Pancreas (tissue), 10 donors: ENCODE data around the gene MRPS18A. TPM values are rescaled to one million over a fixed set of nuclear protein-coding genes. Genes with fewer than 3 reads are reported as not detected.
A peak's percentile ranks its signal among the peaks of the same experiment; 100 is the strongest.

ENCODE experiments used
- ATAC-seq, 4 donors: fragments of 200-7000 bp; cut with Tn5 transposase; one replicate each; pipeline versions ENCODE4 v1.8.0 to v1.9.1; 2020; ENCODE audit warnings: mild to moderate bottlenecking in 4 of 4, moderate library complexity in 4 of 4
- DNase-seq, 6 donors: peaks; one replicate each; pipeline ENCODE4 v3.0.0-alpha.2; 2020
- FAIRE-seq: peaks from 2 replicates; lab custom pipeline; 2012; peaks lifted over from hg19 to GRCh38; lab: Jason Lieb, UNC
- H3K27ac ChIP-seq, 4 donors: fragments of 200-600 bp; sonication (generic); 1 replicate in 3 of 4; 2 replicates in 1 of 4; pipeline versions ENCODE4 v1.5.0 to v1.8.0; 2020
- H3K27me3 ChIP-seq, 4 donors: fragments of 200-600 bp; one replicate each; pipeline ENCODE4 v1.8.0; 2021
- H3K36me3 ChIP-seq, 3 donors: fragments of 200-600 bp; sonication (generic) in 1 of 3; one replicate each; pipeline versions ENCODE4 v1.5.0 to v1.8.0; 2020 to 2021
- H3K4me1 ChIP-seq, 3 donors: fragments of 200-600 bp; one replicate each; pipeline ENCODE4 v1.8.0; 2021
- H3K4me3 ChIP-seq, 4 donors: fragments of 200-600 bp; sonication (generic) in 2 of 4; one replicate each; pipeline versions ENCODE4 v1.5.0 to v1.8.0; 2020 to 2021
- H3K9me3 ChIP-seq, 4 donors: fragments of 200-600 bp; one replicate each; pipeline ENCODE4 v1.8.0; 2021
- CTCF ChIP-seq, 4 donors: fragments of 200-600 bp; sonication (generic) in 3 of 4; IDR thresholded peaks; one replicate each; pipeline versions ENCODE4 v1.5.0 to v1.8.0; 2021; ENCODE audit warnings: antibody characterized with exemption in 4 of 4
- WGBS, 2 donors: extraction: QIAGEN DNeasy Blood & Tissue Kit; methylation state at CpG; one replicate each; pipeline ENCODE4 v1.1.7; 2013; 5-methylcytosine and 5-hydroxymethylcytosine counted together
- intact Hi-C, 3 donors: fragments of 100-400 bp; cut with DNase I; formaldehyde crosslinking; loops; one replicate each; pipeline versions ENCODE4 v1.11.1 to v1.14.2; 2022
- polyA plus RNA-seq, 2 donors: library from polyadenylated mRNA; stranded (reverse); fragments of 200-250 nt; gene quantifications; one replicate each; pipeline ENCODE4 v1.2.3, GENCODE V29; 2013
- total RNA-seq, 6 donors: library from RNA; stranded (reverse); fragmentation: NEBNext Ultra II Directional in 4 of 6; extraction: Animal tissue kit (Norgen Biotek cat#: 25700) in 4 of 6; gene quantifications; one replicate each; pipeline versions ENCODE4 v1.2.1 to v1.2.4, GENCODE V29; 2021 to 2023
- donor health status: healthy with polysubstance abuse.
- donor health status: DM: no; HTN: no; CAD: no; lungs with moderate emphysema.
- donor health status: DM: no; HTN: no; CAD: no.
- donor health status: control.
- donor health status: control.
- donor health status: Bipolar disorder and iron deficiency.
- donor health status: DM: yes; HTN: yes; CAD: no.
- donor health status: DM: no; HTN: no; CAD: no.
- donor health status: DM: no; HTN: no; CAD: no.
- donor health status: DM: yes; HTN: yes; CAD: no.

MRPS18A gene
- 10 to 100 TPM; 10.9 to 18.2 (median 14.3) TPM for total RNA-seq
- polyA plus RNA-seq, result 10 to 100 TPM; 19.2 to 24.6 TPM

GRCh38 chr6:43687437-43688347, at the start of gene MRPS18A:
TSS of gene MRPS18A (minus strand) at chr6:43687791. CDS start at chr6:43687779, 12 bp downstream.
- Histone ChIP-seq H3K27me3 (no peaks in the 10 kb centered on the region), H3K4me3 (peak within 1 kb of the TSS; percentile 56 to 94 (median 75)), H3K9me3 (no peaks in the 10 kb centered on the region), H3K4me1 (peaks cover 8 to 13% (median 10%) of the 10 kb centered on the region in 3 donors), H3K36me3 (no peaks in the 10 kb centered on the region), H3K27ac (peak within 1 kb of the TSS in 2 of 4 donors; percentile 62 to 63)
- intact Hi-C loops, result no loop called here
- FAIRE-seq (no peak), ATAC-seq (peak; percentile 98 to 100 (median 100)), DNase-seq (peak; percentile 69 to 90 (median 79))
- no peak for TF ChIP-seq CTCF (IDR thresholded peaks at IDR 0.05)
- 8 to 9% methylated on average over 43 of the region's 43 CpGs for WGBS, 2 donors

- Histone ChIP-seq H3K9me3 (no peaks in the 10 kb centered on the region), H3K4me1 (no peaks in the 10 kb centered on the region), H3K36me3 (no peaks in the 10 kb centered on the region), H3K27ac (peak overlapping the region in 2 of 4 donors; percentile 28 to 44), H3K27me3 (no peaks in the 10 kb centered on the region), H3K4me3 (no peak overlapping the region)
- no peak for DNase-seq
- no peak for TF ChIP-seq CTCF (IDR thresholded peaks at IDR 0.05)
- intact Hi-C loops, result no loop called here
- FAIRE-seq, result no peak
- ATAC-seq, result no peak
- 76 to 87% methylated on average over 2 of the region's 2 CpGs for WGBS, 2 donors
Measured at GRCh38 chr6:43736844-43737243, 49.3 kb upstream of the MRPS18A start.

- Histone ChIP-seq H3K36me3 (no peaks in the 10 kb centered on the region), H3K4me1 (no peaks in the 10 kb centered on the region), H3K27me3 (no peaks in the 10 kb centered on the region), H3K4me3 (no peak overlapping the region), H3K27ac (no peak overlapping the region), H3K9me3 (no peaks in the 10 kb centered on the region)
- 86 to 90% methylated on average over 2 of the region's 2 CpGs for WGBS, 2 donors
- FAIRE-seq (no peak), DNase-seq (no peak), ATAC-seq (no peak)
- TF ChIP-seq CTCF (IDR thresholded peaks at IDR 0.05), result no peak
- intact Hi-C loops, result no loop called here
Measured at GRCh38 chr6:43736211-43736786, 48.7 kb upstream of the MRPS18A start.

- Histone ChIP-seq H3K4me1 (no peaks in the 10 kb centered on the region), H3K9me3 (no peaks in the 10 kb centered on the region), H3K36me3 (no peaks in the 10 kb centered on the region), H3K4me3 (no peak overlapping the region), H3K27ac (no peak overlapping the region), H3K27me3 (no peaks in the 10 kb centered on the region)
- 86 to 94% methylated on average over 2 of the region's 2 CpGs for WGBS, 2 donors
- intact Hi-C loops, result no loop called here
- no peak for TF ChIP-seq CTCF (IDR thresholded peaks at IDR 0.05)
- ATAC-seq (no peak), DNase-seq (no peak), FAIRE-seq (no peak)
Measured at GRCh38 chr6:43735642-43736199, 48.1 kb upstream of the MRPS18A start.
